Glutamatergic neuron (in vitro differentiated cells): ENCODE data around the gene COL21A1. TPM values are rescaled to one million over a fixed set of nuclear protein-coding genes. Genes with fewer than 3 reads are reported as not detected.

Experiments
- DNase-seq: peaks from one replicate; pipeline ENCODE4 v3.0.0; 2022
- H3K27ac Mint-ChIP-seq: one replicate; pipeline ENCODE4 v1.8.0; 2020; ENCODE audit warnings: mild to moderate bottlenecking, mixed read lengths, inconsistent platforms; ENCODE audit not compliant: unreplicated experiment
- H3K27me3 Mint-ChIP-seq: one replicate; pipeline ENCODE4 v1.8.0; 2020; ENCODE audit warnings: mild to moderate bottlenecking, moderate library complexity, mixed read lengths, inconsistent platforms; ENCODE audit not compliant: unreplicated experiment
- H3K36me3 Mint-ChIP-seq: one replicate; pipeline ENCODE4 v1.8.0; 2020; ENCODE audit warnings: mild to moderate bottlenecking, mixed read lengths, inconsistent platforms; ENCODE audit not compliant: unreplicated experiment
- H3K4me1 Mint-ChIP-seq: one replicate; pipeline ENCODE4 v1.8.0; 2020; ENCODE audit warnings: mild to moderate bottlenecking, low read depth, mixed read lengths, inconsistent platforms; ENCODE audit not compliant: unreplicated experiment
- H3K4me3 Mint-ChIP-seq: one replicate; pipeline ENCODE4 v1.8.0; 2020; ENCODE audit warnings: mild to moderate bottlenecking, mixed read lengths, inconsistent platforms; ENCODE audit not compliant: unreplicated experiment
- H3K9me3 Mint-ChIP-seq: one replicate; pipeline ENCODE4 v1.8.0; 2020; ENCODE audit warnings: mild to moderate bottlenecking, moderate library complexity, mixed read lengths, inconsistent platforms; ENCODE audit not compliant: unreplicated experiment
- CTCF ChIP-seq: fragments of 200-600 bp; sonication (generic); IDR thresholded peaks from one replicate; pipeline ENCODE4 v1.5.0; 2021; ENCODE audit not compliant: partially characterized antibody, unreplicated experiment
- total RNA-seq: library from RNA; stranded (reverse); fragmentation: NEBNext Ultra II Directional; extraction: Animal tissue kit (Norgen Biotek cat#: 25700); gene quantifications from one replicate; pipeline ENCODE4 v1.2.1, GENCODE V29; 2021; ENCODE audit not compliant: unreplicated experiment

COL21A1 gene
- total RNA-seq, 1 donor from 2014 or later = 0.69 TPM

- Mint-ChIP-seq H3K36me3 (no peaks in the 10 kb centered on the region), H3K9me3 (peaks cover 5% of the 10 kb centered on the region), H3K27me3 (no peaks in the 10 kb centered on the region), H3K4me3 (no peak overlapping the region), H3K4me1 (no peaks in the 10 kb centered on the region), H3K27ac (no peak overlapping the region)
- DNase-seq = no peak
- TF ChIP-seq CTCF = no peak
These were observed 53.5 kb downstream of the COL21A1 start for GRCh38 chr6:56193846-56194245.

- DNase-seq = no peak
- no peak for TF ChIP-seq CTCF
These were observed 59.0 kb downstream of the COL21A1 start for GRCh38 chr6:56188429-56188828.

GRCh38 chr6:56187686-56188085, 59.7 kb downstream of the COL21A1 start:
- TF ChIP-seq CTCF = no peak
- no peak for DNase-seq
- Mint-ChIP-seq H3K27ac (no peak overlapping the region), H3K9me3 (peaks cover 3% of the 10 kb centered on the region), H3K4me1 (no peaks in the 10 kb centered on the region), H3K36me3 (no peaks in the 10 kb centered on the region), H3K27me3 (no peaks in the 10 kb centered on the region), H3K4me3 (no peak overlapping the region)

More at GRCh38 chr6:56188429-56188828, 59.0 kb downstream of the COL21A1 start:
- Mint-ChIP-seq H3K27ac (no peak overlapping the region), H3K4me3 (no peak overlapping the region), H3K36me3 (no peaks in the 10 kb centered on the region), H3K9me3 (peaks cover 5% of the 10 kb centered on the region), H3K27me3 (no peaks in the 10 kb centered on the region), H3K4me1 (no peaks in the 10 kb centered on the region)

GRCh38 chr6:56176741-56177140, 70.6 kb downstream of the COL21A1 start:
- H3K27ac Mint-ChIP-seq = no peak overlapping the region

GRCh38 chr6:56173228-56173627, 74.2 kb downstream of the COL21A1 start:
- TF ChIP-seq CTCF = no peak
- Mint-ChIP-seq H3K27ac (no peak overlapping the region), H3K4me3 (no peak overlapping the region), H3K4me1 (no peaks in the 10 kb centered on the region), H3K36me3 (peaks cover 14% of the 10 kb centered on the region), H3K9me3 (peaks cover 1% of the 10 kb centered on the region), H3K27me3 (no peaks in the 10 kb centered on the region)
- DNase-seq = no peak

More at GRCh38 chr6:56176741-56177140, 70.6 kb downstream of the COL21A1 start:
- H3K4me1 Mint-ChIP-seq = no peaks in the 10 kb centered on the region
- no peak for TF ChIP-seq CTCF
- H3K36me3 Mint-ChIP-seq = peaks cover 13% of the 10 kb centered on the region
- no peaks in the 10 kb centered on the region for H3K27me3 Mint-ChIP-seq
- H3K4me3 Mint-ChIP-seq = no peak overlapping the region
- H3K9me3 Mint-ChIP-seq = peaks cover under 1% of the 10 kb centered on the region
- no peak for DNase-seq
